ENCODE results near the gene LHX2. TPM values are rescaled to one million over a fixed set of nuclear protein-coding genes. Genes with fewer than 3 reads are reported as not detected.

LHX2 gene
- polyA plus RNA-seq, 1 of the 3 experiments (the other 2 are of a cell fraction), result not detected

DNA sequence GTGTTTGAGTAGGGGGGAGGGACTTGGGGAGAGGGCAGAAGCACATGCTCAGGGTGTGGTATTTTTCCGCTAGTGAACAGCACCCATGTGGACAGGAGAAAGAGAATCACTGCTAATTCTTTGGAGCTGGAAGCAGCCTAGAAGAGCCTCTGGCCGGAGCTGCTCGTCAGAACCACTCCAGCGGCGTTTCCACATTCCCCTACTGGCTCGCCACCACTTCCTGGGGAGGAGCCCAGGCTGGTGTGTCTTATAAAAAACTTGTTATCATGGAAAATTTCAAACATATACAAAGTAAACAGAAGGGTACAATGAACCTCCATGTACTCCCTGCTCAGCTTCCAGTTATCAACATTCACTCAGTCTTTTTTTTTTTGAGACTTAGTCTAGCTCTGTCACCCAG, 26.7 kb downstream of the LHX2 start:
- no peak overlapping the region for H3K27ac ChIP-seq (ENCODE audit: low read depth in 2 of 2, low read length in 1 of 2)
- H3K4me2 ChIP-seq, result no peak overlapping the region
- H3K36me3 ChIP-seq (replicated peaks in 1 of 2; ENCODE audit: control insufficient read depth in 1 of 2, insufficient read depth in 2 of 2, low read length in 1 of 2), result no peaks in the 10 kb centered on the region
- CTCF ChIA-PET, result interaction anchor here (0.9 to 5.6 kb wide), 7 partner anchors 13 to 636 kb away, joined by 3 to 89 read pairs (median 6); no protein-coding TSS in a partner anchor
- no peak for DNase-seq
- TF ChIP-seq, protein P1, sequence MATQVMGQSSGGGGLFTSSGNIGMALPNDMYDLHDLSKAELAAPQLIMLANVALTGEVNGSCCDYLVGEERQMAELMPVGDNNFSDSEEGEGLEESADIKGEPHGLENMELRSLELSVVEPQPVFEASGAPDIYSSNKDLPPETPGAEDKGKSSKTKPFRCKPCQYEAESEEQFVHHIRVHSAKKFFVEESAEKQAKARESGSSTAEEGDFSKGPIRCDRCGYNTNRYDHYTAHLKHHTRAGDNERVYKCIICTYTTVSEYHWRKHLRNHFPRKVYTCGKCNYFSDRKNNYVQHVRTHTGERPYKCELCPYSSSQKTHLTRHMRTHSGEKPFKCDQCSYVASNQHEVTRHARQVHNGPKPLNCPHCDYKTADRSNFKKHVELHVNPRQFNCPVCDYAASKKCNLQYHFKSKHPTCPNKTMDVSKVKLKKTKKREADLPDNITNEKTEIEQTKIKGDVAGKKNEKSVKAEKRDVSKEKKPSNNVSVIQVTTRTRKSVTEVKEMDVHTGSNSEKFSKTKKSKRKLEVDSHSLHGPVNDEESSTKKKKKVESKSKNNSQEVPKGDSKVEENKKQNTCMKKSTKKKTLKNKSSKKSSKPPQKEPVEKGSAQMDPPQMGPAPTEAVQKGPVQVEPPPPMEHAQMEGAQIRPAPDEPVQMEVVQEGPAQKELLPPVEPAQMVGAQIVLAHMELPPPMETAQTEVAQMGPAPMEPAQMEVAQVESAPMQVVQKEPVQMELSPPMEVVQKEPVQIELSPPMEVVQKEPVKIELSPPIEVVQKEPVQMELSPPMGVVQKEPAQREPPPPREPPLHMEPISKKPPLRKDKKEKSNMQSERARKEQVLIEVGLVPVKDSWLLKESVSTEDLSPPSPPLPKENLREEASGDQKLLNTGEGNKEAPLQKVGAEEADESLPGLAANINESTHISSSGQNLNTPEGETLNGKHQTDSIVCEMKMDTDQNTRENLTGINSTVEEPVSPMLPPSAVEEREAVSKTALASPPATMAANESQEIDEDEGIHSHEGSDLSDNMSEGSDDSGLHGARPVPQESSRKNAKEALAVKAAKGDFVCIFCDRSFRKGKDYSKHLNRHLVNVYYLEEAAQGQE (IDR thresholded peaks at IDR 0.05; ENCODE audit: low read depth, low read length), result no peak
- TF ChIP-seq FOXM1 (IDR thresholded peaks at IDR 0.05; ENCODE audit: low read depth), result no peak
- no peak for TF ChIP-seq EZH2phosphoT487 (IDR thresholded peaks at IDR 0.05; ENCODE audit: borderline replicate concordance, low read depth)
- no peak for TF ChIP-seq RAD21 (IDR thresholded peaks at IDR 0.05; ENCODE audit: low read length)
- TF ChIP-seq NRF1 (IDR thresholded peaks at IDR 0.05; ENCODE audit: low read depth, low read length), result no peak
- no peak for TF ChIP-seq NFIC (IDR thresholded peaks at IDR 0.05; ENCODE audit: borderline replicate concordance)
- H3K27me3 ChIP-seq (ENCODE audit: insufficient read depth), result peaks cover 49% of the 10 kb centered on the region
- H4K20me1 ChIP-seq (ENCODE audit: insufficient read depth), result no peaks in the 10 kb centered on the region
- H2AFZ ChIP-seq (ENCODE audit: low read depth), result no peak overlapping the region
- H3K79me2 ChIP-seq (ENCODE audit: insufficient read depth), result no peaks in the 10 kb centered on the region
- H3K9me2 ChIP-seq, result no peaks in the 10 kb centered on the region
- peaks cover 0 to 7% of the 10 kb centered on the region in 2 experiments; a peak in 1 of 4 replicates for H3K4me1 ChIP-seq (ENCODE audit: control insufficient read depth in 1 of 2, insufficient read depth in 2 of 2, low read depth in 1 of 2, low read length in 1 of 2)
- no peak overlapping the region for H3K4me3 ChIP-seq (ENCODE audit: low read depth in 2 of 2, low read length in 1 of 2)
- no peak overlapping the region for H3K9ac ChIP-seq
- 49% methylated on average over 6 of the region's 6 CpGs for WGBS (ENCODE audit: low lambda C conversion rate)
- POLR2A ChIA-PET, result interaction anchor here (0.7 kb wide), 1 partner anchor 306 kb away, joined by 5 read pairs; no protein-coding TSS in a partner anchor
- H3K9me3 ChIP-seq, result no peaks in the 10 kb centered on the region
- H3F3A ChIP-seq (replicated peaks; ENCODE audit: insufficient read depth), result no peaks in the 10 kb centered on the region

GRCh38 chr9:124038790-124039633, 27.4 kb downstream of the LHX2 start:
- peaks cover 41% of the 10 kb centered on the region for H3K27me3 ChIP-seq (ENCODE audit: insufficient read depth)
- no peak overlapping the region for H3K9ac ChIP-seq
- H3K9me2 ChIP-seq, result no peaks in the 10 kb centered on the region
- ChIA-PET POLR2A (interaction anchor here (0.7 kb wide), 1 partner anchor 305 kb away, joined by 5 read pairs; no protein-coding TSS in a partner anchor), CTCF (interaction anchor here (0.7 to 5.6 kb wide), 16 partner anchors 9 to 639 kb away, joined by 3 to 89 read pairs (median 4); no protein-coding TSS in a partner anchor)
- peak; percentile 46 for DNase-seq
- no peaks in the 10 kb centered on the region for H3K79me2 ChIP-seq (ENCODE audit: insufficient read depth)
- no peak overlapping the region for H2AFZ ChIP-seq (ENCODE audit: low read depth)
- no peaks in the 10 kb centered on the region for H3K9me3 ChIP-seq
- no peaks in the 10 kb centered on the region for H4K20me1 ChIP-seq (ENCODE audit: insufficient read depth)
- H3K27ac ChIP-seq (ENCODE audit: low read depth in 2 of 2, low read length in 1 of 2), result no peak overlapping the region
- no peaks in the 10 kb centered on the region for H3F3A ChIP-seq (replicated peaks; ENCODE audit: insufficient read depth)
- no peaks in the 10 kb centered on the region for H3K36me3 ChIP-seq (replicated peaks in 1 of 2; ENCODE audit: control insufficient read depth in 1 of 2, insufficient read depth in 2 of 2, low read length in 1 of 2)
- WGBS (ENCODE audit: low lambda C conversion rate), result 39% methylated on average over 9 of the region's 9 CpGs
- TF ChIP-seq, protein P2, sequence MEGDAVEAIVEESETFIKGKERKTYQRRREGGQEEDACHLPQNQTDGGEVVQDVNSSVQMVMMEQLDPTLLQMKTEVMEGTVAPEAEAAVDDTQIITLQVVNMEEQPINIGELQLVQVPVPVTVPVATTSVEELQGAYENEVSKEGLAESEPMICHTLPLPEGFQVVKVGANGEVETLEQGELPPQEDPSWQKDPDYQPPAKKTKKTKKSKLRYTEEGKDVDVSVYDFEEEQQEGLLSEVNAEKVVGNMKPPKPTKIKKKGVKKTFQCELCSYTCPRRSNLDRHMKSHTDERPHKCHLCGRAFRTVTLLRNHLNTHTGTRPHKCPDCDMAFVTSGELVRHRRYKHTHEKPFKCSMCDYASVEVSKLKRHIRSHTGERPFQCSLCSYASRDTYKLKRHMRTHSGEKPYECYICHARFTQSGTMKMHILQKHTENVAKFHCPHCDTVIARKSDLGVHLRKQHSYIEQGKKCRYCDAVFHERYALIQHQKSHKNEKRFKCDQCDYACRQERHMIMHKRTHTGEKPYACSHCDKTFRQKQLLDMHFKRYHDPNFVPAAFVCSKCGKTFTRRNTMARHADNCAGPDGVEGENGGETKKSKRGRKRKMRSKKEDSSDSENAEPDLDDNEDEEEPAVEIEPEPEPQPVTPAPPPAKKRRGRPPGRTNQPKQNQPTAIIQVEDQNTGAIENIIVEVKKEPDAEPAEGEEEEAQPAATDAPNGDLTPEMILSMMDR (IDR thresholded peaks at IDR 0.05), result peak; percentile 31
- no peak for TF ChIP-seq SMC3 (IDR thresholded peaks at IDR 0.05; ENCODE audit: low read depth, low read length)
- no peak overlapping the region for H3K4me3 ChIP-seq (ENCODE audit: low read depth in 2 of 2, low read length in 1 of 2)
- H3K4me1 ChIP-seq (ENCODE audit: control insufficient read depth in 1 of 2, insufficient read depth in 2 of 2, low read depth in 1 of 2, low read length in 1 of 2), result peaks cover 0 to 7% of the 10 kb centered on the region in 2 experiments; a peak in 1 of 4 replicates
- H3K4me2 ChIP-seq, result no peak overlapping the region
